ENCODE measurements around the gene GDPD5.
A peak's percentile ranks its signal among the peaks of the same experiment; 100 is the strongest.

The GDPD5 gene

GRCh38 chr11:75525433-75526191 is at the start of gene GDPD5:
Gene GDPD5 (minus strand): TSS chr11:75525941. CDS start chr11:75477735, 48,206 bp downstream.
- peak; percentile 81 for DNase-seq (ENCODE audit: low spot score)

- DNase-seq (ENCODE audit: low spot score): no peak
Observed at GRCh38 chr11:75574698-75575602, 49.2 kb upstream of the GDPD5 start.

GRCh38 chr11:75572744-75573143 is 47.0 kb upstream of the GDPD5 start:
- no peak for DNase-seq (ENCODE audit: low spot score)

GRCh38 chr11:75571625-75572024 is 45.9 kb upstream of the GDPD5 start:
- DNase-seq (ENCODE audit: low spot score): no peak

- no peak for DNase-seq (ENCODE audit: low spot score)
Observed at GRCh38 chr11:75570559-75571139, 44.9 kb upstream of the GDPD5 start.

- no peak for DNase-seq (ENCODE audit: low spot score)
Observed at GRCh38 chr11:75568616-75569219, 43.0 kb upstream of the GDPD5 start.

- no peak for DNase-seq (ENCODE audit: low spot score)
Observed at GRCh38 chr11:75567971-75568370, 42.2 kb upstream of the GDPD5 start.

- DNase-seq (ENCODE audit: low spot score): no peak
Observed at GRCh38 chr11:75566763-75567279, 41.1 kb upstream of the GDPD5 start.

- no peak for DNase-seq (ENCODE audit: low spot score)
Observed at GRCh38 chr11:75565916-75566762, 40.4 kb upstream of the GDPD5 start.

- DNase-seq (ENCODE audit: low spot score): peak; percentile 64
Observed at GRCh38 chr11:75565221-75565814, 39.6 kb upstream of the GDPD5 start.

- peak; percentile 90 for DNase-seq (ENCODE audit: low spot score)
Observed at GRCh38 chr11:75563978-75564552, 38.3 kb upstream of the GDPD5 start.

GRCh38 chr11:75563501-75563977 is 37.8 kb upstream of the GDPD5 start:
- DNase-seq (ENCODE audit: low spot score): no peak

- peak; percentile 83 for DNase-seq (ENCODE audit: low spot score)
Observed at GRCh38 chr11:75562836-75563484, 37.2 kb upstream of the GDPD5 start.

- peak; percentile 91 for DNase-seq (ENCODE audit: low spot score)
Observed at GRCh38 chr11:75562048-75562835, 36.5 kb upstream of the GDPD5 start, which contains the start of gene SERPINH1. Gene SERPINH1 (plus strand): TSS chr11:75562253. CDS start chr11:75566350, 4,097 bp downstream.

GRCh38 chr11:75561426-75562047 is 35.8 kb upstream of the GDPD5 start:
- DNase-seq (ENCODE audit: low spot score): no peak

GRCh38 chr11:75560644-75561043 is 34.9 kb upstream of the GDPD5 start:
- DNase-seq (ENCODE audit: low spot score): no peak

- DNase-seq (ENCODE audit: low spot score): no peak
Observed at GRCh38 chr11:75558939-75559843, 33.5 kb upstream of the GDPD5 start.

Data from RKO (cell line).